Measurements from ENCODE around the gene EYA3.

EYA3 gene

DNA sequence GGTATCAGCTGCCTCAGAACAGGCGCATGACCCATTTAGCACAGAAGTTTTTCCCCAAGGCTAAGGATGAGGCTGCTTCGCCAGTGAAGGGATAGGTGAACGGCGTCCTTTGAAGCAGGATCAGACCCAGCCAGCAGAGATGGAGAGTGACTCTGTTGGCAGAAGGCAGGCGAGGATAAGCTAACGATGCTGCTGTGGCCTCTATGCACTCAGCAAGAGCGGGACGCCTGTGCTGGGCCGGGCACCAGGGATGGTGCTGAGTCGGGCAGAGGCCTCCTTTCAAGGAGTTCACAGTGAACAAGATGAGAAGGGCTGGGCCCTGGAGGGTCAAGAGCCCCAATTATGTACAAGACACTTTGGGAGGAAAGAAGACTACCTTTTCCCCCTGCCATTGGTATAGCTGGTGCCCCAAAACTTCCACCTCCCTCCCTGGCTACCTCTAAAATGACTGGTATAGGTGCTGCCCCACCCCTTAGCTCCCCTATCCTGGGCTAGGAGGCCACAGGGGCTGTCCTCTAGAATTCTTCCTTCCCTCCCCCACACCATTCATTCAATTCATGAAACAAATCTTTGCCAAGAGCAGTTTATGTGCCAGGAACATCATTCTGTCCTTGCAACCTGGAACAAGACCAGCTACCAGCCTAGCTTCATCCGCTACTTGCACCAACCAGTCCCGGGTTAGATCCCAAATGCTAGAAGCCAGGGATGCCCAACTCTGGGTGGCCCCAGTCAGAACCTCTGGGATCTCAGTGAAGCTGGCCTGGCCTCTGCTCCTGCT is 121.1 kb downstream of the EYA3 start:
- DNase-seq: no peak

DNA sequence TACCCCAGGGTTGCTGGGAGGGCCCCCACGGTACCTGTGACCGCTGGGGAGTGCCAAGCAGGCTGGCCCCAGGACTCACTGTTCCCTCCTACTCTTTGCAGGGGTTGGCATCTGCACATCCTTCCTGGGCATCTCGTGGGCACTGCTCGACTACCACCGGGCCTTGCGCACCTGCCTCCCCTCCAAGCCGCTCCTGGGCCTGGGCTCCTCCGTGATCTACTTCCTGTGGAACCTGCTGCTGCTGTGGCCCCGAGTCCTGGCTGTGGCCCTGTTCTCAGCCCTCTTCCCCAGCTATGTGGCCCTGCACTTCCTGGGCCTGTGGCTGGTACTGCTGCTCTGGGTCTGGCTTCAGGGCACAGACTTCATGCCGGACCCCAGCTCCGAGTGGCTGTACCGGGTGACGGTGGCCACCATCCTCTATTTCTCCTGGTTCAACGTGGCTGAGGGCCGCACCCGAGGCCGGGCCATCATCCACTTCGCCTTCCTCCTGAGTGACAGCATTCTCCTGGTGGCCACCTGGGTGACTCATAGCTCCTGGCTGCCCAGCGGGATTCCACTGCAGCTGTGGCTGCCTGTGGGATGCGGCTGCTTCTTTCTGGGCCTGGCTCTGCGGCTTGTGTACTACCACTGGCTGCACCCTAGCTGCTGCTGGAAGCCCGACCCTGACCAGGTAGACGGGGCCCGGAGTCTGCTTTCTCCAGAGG is 121.9 kb downstream of the EYA3 start:
- no peak for DNase-seq

DNA sequence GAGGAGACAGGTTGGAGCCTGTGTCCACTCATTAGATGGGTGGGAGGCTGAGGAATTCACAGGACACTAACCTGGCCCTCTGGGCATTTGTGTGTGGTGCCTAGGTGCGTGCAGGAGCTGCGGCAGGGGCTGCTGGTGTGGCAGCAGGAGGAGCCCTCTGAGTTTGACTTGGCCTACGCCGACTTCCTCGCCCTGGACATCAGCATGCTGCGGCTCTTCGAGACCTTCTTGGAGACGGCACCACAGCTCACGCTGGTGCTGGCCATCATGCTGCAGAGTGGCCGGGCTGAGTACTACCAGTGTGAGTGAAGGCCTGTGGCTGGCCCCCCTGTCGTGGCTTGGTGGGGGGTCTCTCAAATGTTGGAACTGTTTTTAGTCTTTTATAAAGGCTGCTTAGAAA is 125.0 kb downstream of the EYA3 start:
- DNase-seq: no peak

DNA sequence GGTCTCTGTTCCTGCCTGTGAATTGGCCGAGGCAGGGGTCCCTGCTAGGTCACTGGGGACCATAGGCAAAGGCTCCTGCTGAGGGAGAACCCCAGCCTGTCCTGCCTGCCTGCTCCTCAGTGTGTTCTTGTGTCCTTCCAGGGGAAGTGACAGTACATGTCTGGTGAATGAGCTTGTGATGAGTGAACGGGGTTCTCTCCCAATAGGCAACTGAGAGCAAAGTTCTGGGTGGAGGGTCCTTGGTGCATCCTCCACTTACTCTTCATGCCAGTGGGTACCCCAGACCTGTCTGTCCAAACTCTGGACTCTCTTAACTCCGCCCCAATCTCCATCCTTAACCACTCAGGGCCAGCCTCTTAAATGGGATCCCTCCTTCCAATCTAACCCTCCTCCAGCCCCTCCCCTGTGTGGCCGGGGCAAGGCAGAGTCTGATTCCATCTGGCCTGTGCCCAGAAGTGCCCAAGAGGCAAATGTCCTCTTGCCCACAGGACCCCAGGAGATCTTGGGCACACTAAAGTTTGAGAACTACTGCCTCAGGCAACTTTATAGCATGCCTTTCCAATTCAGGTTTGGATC is 126.7 kb downstream of the EYA3 start:
- DNase-seq: no peak

DNA sequence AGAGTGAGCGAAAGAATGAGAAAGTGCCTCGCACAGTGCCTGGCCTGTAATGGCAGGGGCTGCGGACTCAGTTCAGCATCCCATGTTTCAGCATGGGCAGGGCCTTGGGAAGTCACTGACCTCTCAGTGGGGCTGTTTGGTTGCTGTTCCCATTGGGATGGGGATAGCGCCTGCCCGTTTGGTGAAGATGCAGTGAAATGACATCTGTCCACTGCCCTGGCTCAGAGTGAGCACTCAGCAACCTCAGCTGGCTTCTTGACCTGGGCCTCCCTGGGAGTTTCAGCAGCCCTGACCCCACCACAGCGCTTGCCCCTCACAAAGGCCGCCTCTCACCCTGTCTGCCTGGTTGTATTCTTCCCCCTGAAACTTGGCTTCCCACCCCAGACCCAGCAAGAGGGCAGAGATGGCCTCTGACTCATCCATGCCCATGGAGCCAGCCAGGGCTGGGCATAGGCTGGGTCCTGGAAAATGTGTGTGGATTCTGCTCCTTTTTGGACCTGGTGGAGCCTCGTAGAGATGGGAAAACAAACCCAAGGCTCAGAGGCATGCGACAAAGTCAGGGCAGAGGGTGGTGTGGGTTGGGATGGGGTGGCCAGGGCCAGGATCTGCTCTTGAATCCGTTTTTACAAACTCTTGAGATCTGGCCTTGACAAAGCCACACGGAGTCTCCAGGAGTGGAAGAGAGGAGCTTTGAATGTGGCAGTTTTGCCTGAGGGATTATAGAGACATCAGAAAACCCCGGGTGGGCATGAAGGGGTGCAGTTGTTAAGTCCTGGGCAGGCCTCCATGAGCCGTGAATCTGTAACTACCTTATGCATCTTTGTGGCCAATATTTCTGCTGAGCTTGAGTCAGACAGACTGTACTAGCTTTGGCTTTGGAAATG is 127.4 kb downstream of the EYA3 start:
- DNase-seq: no peak

DNA sequence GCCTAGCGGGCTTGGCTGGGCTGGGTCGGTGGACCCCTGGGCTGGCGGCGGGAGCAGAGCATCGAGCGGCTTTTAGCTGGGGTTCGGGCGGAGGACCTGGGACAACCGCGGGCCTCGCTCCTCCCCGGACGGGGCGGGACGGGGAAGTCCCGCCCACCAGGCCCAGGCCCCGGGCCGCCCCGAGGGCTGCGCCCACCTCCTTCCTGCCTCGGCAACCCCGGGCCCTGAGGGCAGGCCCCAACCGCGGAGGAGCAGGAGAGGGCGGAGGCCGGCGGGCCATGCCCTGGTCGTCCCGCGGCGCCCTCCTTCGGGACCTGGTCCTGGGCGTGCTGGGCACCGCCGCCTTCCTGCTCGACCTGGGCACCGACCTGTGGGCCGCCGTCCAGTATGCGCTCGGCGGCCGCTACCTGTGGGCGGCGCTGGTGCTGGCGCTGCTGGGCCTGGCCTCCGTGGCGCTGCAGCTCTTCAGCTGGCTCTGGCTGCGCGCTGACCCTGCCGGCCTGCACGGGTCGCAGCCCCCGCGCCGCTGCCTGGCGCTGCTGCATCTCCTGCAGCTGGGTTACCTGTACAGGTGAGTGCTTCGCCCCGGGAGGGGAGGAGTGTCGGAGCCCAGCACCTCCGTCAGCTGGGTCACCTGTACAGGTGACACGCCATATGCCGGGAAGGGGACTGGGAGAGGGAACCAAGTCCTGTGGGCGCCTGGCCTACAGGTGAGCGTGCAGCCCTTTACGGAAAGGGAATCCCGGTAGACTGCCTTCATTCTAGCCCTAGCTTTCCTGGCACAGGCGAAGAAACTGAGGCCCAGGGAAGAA is 128.4 kb downstream of the EYA3 start, which contains the start of gene XKR8:
TSS of gene XKR8 (plus strand) at position 182 of the 812 bp plus-strand sequence. CDS start at position 279, 97 bp downstream.
- DNase-seq: peak; percentile 80

DNA sequence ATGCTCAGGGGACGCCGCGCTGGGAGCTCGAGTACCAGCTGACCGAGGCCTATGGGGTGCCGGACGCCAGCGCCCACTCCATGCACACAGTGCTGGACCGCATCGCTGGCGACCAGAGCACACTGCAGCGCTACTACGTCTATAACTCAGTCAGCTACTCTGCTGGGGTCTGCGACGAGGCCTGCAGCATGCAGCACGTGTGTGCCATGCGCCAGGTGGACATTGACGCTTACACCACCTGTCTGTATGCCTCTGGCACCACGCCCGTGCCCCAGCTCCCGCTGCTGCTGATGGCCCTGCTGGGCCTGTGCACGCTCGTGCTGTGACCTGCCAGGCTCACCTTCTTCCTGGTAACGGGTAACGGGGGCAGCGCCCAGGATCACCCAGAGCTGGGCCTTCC is 129.9 kb downstream of the EYA3 start:
- DNase-seq: no peak

GRCh38 chr1:27957655-27958054 is 130.8 kb downstream of the EYA3 start:
- no peak for DNase-seq

DNA sequence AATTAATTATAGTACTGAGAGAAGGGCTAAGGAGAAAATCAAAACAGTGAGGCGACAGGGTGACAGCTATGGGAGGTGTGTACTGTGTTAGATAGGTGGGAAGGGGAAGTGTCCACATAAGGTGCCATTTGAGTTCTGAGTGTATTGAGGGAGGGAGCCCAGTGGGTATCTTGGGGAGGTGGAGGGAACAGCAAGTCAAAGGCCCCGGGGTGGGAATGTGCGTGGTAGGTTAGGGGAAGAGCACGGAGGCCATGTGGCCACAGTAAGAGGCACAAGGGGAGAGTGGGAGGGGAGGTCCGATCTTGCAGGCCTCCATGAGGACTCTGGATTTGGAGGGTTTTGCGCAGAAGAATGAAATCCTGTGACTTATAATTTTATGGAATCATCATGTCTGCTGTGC is 131.6 kb downstream of the EYA3 start:
- no peak for DNase-seq

- no peak for DNase-seq
These were observed 133.3 kb downstream of the EYA3 start for GRCh38 chr1:27955076-27955475.

DNA sequence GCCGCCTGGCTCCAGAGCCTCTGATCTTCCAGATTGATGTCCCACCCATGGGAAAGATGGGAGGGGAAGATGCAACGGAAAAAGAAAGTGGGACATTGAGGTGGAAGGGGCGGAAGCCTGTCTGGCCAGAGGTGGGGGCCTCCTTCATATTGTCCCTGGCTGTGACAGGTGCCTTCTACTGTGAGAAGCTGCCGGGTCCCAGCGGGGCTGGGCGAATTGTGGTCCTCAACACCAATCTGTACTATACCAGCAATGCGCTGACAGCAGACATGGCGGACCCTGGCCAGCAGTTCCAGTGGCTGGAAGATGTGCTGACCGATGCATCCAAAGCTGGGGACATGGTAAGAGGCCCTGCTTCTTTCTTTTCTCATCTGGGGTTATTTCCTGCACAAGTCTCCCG is 134.2 kb downstream of the EYA3 start:
- no peak for DNase-seq

DNA sequence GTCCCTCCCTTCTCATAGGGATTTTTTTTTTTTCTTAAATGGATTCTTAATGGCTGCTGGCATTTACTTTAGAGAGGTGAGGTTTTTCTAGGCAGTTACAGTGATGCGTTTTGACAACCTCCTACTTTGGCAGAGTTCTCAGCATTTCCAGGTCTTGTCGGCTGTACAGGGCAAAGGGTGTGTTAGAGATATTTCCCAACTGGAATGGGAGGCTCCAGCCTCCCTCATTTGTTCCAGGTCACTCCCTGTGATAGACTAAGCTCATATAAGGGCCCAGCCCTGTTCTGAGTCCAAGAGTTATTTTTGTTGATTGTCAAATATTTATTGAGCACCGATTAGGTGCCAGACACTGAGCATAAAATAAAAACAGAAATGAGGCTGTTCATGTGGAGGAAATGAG is 136.3 kb downstream of the EYA3 start:
- no peak for DNase-seq

DNA sequence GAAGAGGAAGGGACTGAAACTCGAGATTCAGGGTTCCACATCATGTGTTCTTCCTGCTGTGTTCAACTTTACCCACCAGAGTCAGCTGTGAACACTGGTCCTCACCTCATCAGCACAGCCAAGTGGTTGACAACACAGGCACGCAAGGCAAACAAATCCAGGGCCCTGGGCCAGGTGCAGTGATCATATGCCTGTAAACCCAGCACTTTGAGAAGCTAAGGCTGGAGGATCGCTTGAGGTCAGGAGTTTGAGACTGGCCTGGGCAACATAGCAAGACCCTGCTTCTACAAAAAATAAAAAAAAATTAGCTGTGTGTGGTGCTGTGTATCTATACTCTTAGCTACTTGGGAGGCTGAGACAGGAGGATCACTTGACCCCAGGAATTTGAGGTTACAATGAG is 137.0 kb downstream of the EYA3 start:
- DNase-seq: no peak

GRCh38 chr1:27949027-27949426 is 139.4 kb downstream of the EYA3 start:
- no peak for DNase-seq

GRCh38 chr1:27945020-27945419 is 143.4 kb downstream of the EYA3 start:
- DNase-seq: no peak

- DNase-seq: peak; percentile 19
These were observed 146.5 kb downstream of the EYA3 start for GRCh38 chr1:27941671-27942540.

- no peak for DNase-seq
These were observed 147.4 kb downstream of the EYA3 start for GRCh38 chr1:27940870-27941560.

DNA sequence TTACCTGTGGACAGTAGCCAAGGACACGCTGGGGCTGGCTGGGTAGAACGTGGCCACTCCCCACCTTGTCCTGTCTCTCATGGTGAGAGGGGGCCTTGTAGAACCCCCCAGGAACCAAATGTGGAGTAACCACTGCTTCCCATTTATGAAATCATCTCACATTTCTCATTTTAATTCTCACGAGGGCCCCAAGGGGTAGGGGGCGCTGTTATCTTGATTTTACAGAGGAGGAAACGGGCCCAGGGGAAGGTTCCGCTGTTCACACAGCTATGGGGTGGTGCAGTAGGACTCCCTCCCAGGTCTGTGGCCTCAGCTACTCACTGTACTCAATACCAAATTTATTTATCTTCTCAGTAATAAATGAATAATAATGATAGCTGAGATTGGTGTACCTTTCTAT is 148.1 kb downstream of the EYA3 start:
- DNase-seq: peak; percentile 78

DNA sequence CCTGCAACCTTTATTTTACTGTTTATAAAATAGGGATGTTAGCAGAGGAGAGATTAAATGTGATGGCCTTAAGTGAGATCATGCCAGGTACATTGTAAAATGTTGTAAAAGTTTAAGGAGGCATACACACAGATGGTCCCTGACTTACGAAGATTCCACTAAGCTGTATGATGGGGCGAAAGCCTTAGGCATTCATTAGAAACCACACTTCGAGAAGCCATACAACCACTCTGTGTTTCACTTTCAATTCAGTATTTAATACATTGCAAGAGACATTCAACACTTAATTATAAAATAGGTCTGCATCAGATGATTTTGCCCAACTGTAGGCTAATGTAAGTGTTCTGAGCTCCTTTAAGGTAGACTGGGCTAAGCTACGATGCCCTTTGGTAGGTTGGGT is 149.9 kb downstream of the EYA3 start:
- no peak for DNase-seq

- DNase-seq: no peak
These were observed 150.9 kb downstream of the EYA3 start for GRCh38 chr1:27937524-27937836.

DNA sequence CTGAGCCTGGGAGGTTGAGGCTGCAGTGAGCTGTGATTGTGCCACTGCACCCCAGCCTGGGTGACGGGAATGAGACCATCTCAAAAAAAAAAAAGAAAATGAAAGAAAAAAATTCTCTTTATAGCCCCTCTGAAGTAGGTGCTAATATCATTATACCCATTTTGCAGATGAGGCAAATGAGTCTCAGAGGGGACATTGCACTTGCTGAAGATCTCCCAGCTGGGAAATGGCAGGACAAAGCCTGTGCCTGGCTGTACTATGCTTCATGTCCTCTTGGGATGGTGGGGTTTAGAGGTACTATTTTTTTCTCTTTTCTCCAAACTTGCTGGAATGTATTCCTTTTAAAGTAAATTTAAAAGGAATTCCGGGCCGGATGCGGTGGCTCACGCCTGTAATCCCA is 152.0 kb downstream of the EYA3 start:
- no peak for DNase-seq
